Keratinocyte (primary cell): ENCODE data around the gene PLTP. TPM values are rescaled to one million over a fixed set of nuclear protein-coding genes. Genes with fewer than 3 reads are reported as not detected.

Experiments used
- DNase-seq: peaks from one replicate; pipeline ENCODE4 v3.0.0-alpha.2; 2011; ENCODE audit warnings: low read depth, missing footprints, low spot score
- FAIRE-seq: peaks from 2 replicates; lab custom pipeline; 2011; peaks lifted over from hg19 to GRCh38; lab: Jason Lieb, UNC
- H2AFZ ChIP-seq: 2 replicates; pipeline ENCODE4 v1.6.0; 2012; ENCODE audit warnings: low read length, control low read depth, inconsistent platforms; ENCODE audit not compliant: control insufficient read depth
- H3K27ac ChIP-seq: 2 replicates; pipeline ENCODE4 v1.5.1; 2011; ENCODE audit warnings: low read length; ENCODE audit not compliant: control insufficient read depth, insufficient read depth
- H3K27me3 ChIP-seq: 3 replicates; pipeline ENCODE4 v1.6.0; 2011; ENCODE audit warnings: low read length; ENCODE audit not compliant: control insufficient read depth, insufficient read depth; ENCODE audit errors: extremely low read depth
- H3K36me3 ChIP-seq, 2 experiments: 2 replicates in 1 of 2; 3 replicates in 1 of 2; pipeline ENCODE4 v1.5.1; 2011; ENCODE audit warnings: low read length in 2 of 2, mild to moderate bottlenecking in 1 of 2; ENCODE audit not compliant: control insufficient read depth in 2 of 2, insufficient read depth in 2 of 2; ENCODE audit errors: extremely low read depth in 1 of 2
- H3K4me1 ChIP-seq: 3 replicates; pipeline ENCODE4 v1.5.1; 2011; ENCODE audit warnings: low read length; ENCODE audit not compliant: control insufficient read depth, insufficient read depth; ENCODE audit errors: extremely low read depth
- H3K4me2 ChIP-seq: 3 replicates; pipeline ENCODE4 v1.6.0; 2011; ENCODE audit warnings: low read depth, low read length; ENCODE audit not compliant: control insufficient read depth, insufficient read depth; ENCODE audit errors: extremely low read depth
- H3K4me3 ChIP-seq, 3 experiments: fragments of 200-600 bp in 1 of 3; sonication (generic) in 1 of 3; 2 replicates in 2 of 3; 3 replicates in 1 of 3; pipeline ENCODE4 v1.5.1; 2011 to 2016; ENCODE audit warnings: low read length in 3 of 3, mild to moderate bottlenecking in 3 of 3, control low read depth in 2 of 3, inconsistent platforms in 1 of 3, low read depth in 1 of 3, mixed read lengths in 1 of 3, mixed run types in 1 of 3, moderate library complexity in 1 of 3; ENCODE audit not compliant: control insufficient read depth in 2 of 3, insufficient read depth in 2 of 3; ENCODE audit errors: extremely low read depth in 1 of 3
- H3K79me2 ChIP-seq: 2 replicates; pipeline ENCODE4 v1.6.0; 2012; ENCODE audit warnings: low read length; ENCODE audit not compliant: control insufficient read depth, insufficient read depth
- H3K9ac ChIP-seq: 3 replicates; pipeline ENCODE4 v1.6.0; 2011; ENCODE audit warnings: low read length; ENCODE audit not compliant: control insufficient read depth, insufficient read depth; ENCODE audit errors: extremely low read depth
- H3K9me1 ChIP-seq: 3 replicates; pipeline ENCODE4 v1.6.0; 2011; ENCODE audit warnings: low read length; ENCODE audit not compliant: control insufficient read depth, insufficient read depth; ENCODE audit errors: extremely low read depth
- H3K9me3 ChIP-seq: 2 replicates; pipeline ENCODE4 v1.5.1; 2012; ENCODE audit warnings: low read depth, low read length; ENCODE audit not compliant: control insufficient read depth
- H4K20me1 ChIP-seq: 3 replicates; pipeline ENCODE4 v1.6.0; 2011; ENCODE audit warnings: low read length; ENCODE audit not compliant: control insufficient read depth, insufficient read depth; ENCODE audit errors: extremely low read depth
- EZH2 ChIP-seq: IDR thresholded peaks from one replicate; pipeline ENCODE4 v1.6.1; 2012; ENCODE audit warnings: inconsistent platforms, mild to moderate bottlenecking, low read length, moderate library complexity
- dilution Hi-C: fragments of 300-500 bp; cut with MboI; formaldehyde crosslinking; loops from one replicate; pipeline ENCODE4 v1.7.0; 2020; ENCODE audit warnings: low sequenced_read_pairs; ENCODE audit not compliant: extremely low pct_ligation_motif_present
- polyA plus RNA-seq, 5 experiments: library from polyadenylated mRNA; depleted of rRNA in 3 of 5; stranded (reverse) in 3 of 5; stranded (forward) in 1 of 5; unstranded in 1 of 5; fragments of >200 nt; gene quantifications; 1 replicate in 1 of 5; 2 replicates in 3 of 5; 3 replicates in 1 of 5; pipeline versions ENCODE4 v1.2.1 to v1.2.3, GENCODE V29; 2011 to 2012; ENCODE audit warnings: missing spikeins in 2 of 5, low read depth in 1 of 5, low replicate concordance in 1 of 5
- TF ChIP-seq, protein P1 (sequence below), 3 experiments: IDR thresholded peaks in 1 of 3; conservative IDR thresholded peaks in 1 of 3; optimal IDR thresholded peaks in 1 of 3; 2 replicates in 2 of 3; 3 replicates in 1 of 3; pipeline versions ENCODE3 to v1.5.1; 2011; ENCODE audit warnings: low read length in 3 of 3, mild to moderate bottlenecking in 3 of 3, moderate library complexity in 2 of 3, control low read depth in 1 of 3, inconsistent platforms in 1 of 3; ENCODE audit not compliant: insufficient read depth in 2 of 3; ENCODE audit errors: extremely low read depth in 1 of 3

Gene PLTP
- polyA plus RNA-seq, 1 donor (not counting 4 experiments of a cell fraction or from before 2014, with no cell fraction given) = 26.3 TPM

DNA sequence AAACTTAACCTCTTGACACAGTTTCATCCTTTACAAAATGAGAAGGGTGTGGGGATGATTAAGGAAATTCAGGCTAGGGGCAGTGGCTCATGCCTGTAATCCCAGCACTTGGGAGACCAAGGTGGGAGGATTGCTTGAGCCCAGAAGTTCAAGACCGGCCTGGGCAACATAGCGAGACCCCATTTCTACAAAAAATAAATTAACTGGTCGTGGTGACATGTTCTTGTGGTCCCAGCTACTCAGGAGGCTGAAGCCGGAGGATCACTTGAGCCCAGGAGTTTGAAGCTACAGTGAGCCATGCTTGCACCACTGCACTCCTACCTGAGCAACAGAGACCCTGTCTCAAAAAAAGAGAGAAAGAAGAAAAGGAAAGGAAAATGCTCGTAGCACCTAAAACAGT is 45.5 kb downstream of the PLTP start:
- Histone ChIP-seq H4K20me1 (no peaks in the 10 kb centered on the region), H3K4me3 (no peak overlapping the region), H3K4me1 (peaks cover 18% of the 10 kb centered on the region), H2AFZ (no peak overlapping the region), H3K36me3 (no peaks in the 10 kb centered on the region), H3K9me1 (peaks cover 2% of the 10 kb centered on the region), H3K9me3 (no peaks in the 10 kb centered on the region), H3K27me3 (no peaks in the 10 kb centered on the region), H3K4me2 (no peak overlapping the region), H3K27ac (no peak overlapping the region), H3K9ac (no peak overlapping the region), H3K79me2 (no peaks in the 10 kb centered on the region)
- TF ChIP-seq, protein P1, sequence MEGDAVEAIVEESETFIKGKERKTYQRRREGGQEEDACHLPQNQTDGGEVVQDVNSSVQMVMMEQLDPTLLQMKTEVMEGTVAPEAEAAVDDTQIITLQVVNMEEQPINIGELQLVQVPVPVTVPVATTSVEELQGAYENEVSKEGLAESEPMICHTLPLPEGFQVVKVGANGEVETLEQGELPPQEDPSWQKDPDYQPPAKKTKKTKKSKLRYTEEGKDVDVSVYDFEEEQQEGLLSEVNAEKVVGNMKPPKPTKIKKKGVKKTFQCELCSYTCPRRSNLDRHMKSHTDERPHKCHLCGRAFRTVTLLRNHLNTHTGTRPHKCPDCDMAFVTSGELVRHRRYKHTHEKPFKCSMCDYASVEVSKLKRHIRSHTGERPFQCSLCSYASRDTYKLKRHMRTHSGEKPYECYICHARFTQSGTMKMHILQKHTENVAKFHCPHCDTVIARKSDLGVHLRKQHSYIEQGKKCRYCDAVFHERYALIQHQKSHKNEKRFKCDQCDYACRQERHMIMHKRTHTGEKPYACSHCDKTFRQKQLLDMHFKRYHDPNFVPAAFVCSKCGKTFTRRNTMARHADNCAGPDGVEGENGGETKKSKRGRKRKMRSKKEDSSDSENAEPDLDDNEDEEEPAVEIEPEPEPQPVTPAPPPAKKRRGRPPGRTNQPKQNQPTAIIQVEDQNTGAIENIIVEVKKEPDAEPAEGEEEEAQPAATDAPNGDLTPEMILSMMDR (optimal IDR thresholded peaks at IDR 0.05 in 1 of 3, IDR thresholded peaks at IDR 0.05 in 1 of 3, conservative IDR thresholded peaks at IDR 0.05 in 1 of 3; ENCODE audit: extremely low read depth in 1 of 3, insufficient read depth in 2 of 3, low read length in 3 of 3) = no peak
- no peak for TF ChIP-seq EZH2
- dilution Hi-C loops = no loop called here
- DNase-seq = no peak
- FAIRE-seq = no peak

DNA sequence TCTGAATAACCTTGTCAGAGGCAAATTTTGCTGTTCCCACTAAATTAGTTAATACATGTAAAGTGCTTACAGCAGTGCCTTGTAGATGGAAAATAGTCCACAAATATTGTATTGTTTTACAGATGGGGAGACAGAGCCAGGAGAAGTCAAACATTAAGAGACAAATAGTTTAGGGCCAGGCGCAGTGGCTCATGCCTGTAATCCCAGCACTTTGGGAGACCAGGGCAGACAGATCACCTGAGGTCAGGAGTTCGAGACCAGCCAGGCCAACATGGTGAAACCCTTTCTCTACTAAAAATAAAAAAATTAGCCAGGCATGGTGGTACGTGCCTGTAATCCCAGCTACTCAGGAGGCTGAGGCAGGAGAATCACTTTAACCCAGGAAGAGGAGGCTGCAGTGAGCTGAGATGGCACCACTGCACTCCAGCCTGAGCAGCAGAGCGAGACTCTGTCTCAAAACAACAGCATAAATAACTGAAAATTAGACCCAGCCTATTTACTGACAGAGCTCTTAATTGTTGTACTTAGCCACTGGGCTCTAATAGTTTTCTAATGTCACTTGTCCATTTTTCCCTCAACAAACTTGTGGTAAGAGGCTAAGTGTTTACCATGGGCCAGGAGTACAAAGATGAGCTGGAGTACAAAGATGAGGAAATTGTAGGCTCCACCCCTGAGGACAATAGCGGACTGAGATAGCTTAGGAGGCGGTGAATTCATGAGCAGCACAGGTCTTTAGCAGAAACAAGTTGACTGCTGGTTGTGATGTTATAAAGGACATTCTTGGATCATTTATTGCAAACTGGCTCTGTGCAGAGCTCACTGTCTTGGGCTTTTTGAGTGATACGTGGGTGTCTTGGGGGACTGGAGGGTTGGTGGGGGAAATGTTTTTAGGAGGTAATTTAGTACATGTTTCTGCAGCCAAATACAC is 48.1 kb downstream of the PLTP start:
- Histone ChIP-seq H3K4me3 (no peak overlapping the region), H3K4me1 (peaks cover 18% of the 10 kb centered on the region), H3K9ac (no peak overlapping the region), H3K9me1 (peaks cover 2% of the 10 kb centered on the region), H3K4me2 (no peak overlapping the region), H3K27me3 (no peaks in the 10 kb centered on the region), H3K36me3 (no peaks in the 10 kb centered on the region), H3K79me2 (no peaks in the 10 kb centered on the region), H2AFZ (no peak overlapping the region), H4K20me1 (no peaks in the 10 kb centered on the region), H3K9me3 (no peaks in the 10 kb centered on the region), H3K27ac (no peak overlapping the region)
- FAIRE-seq (no peak), DNase-seq (no peak)
- TF ChIP-seq EZH2 = no peak
- TF ChIP-seq, protein P1 (optimal IDR thresholded peaks at IDR 0.05 in 1 of 3, IDR thresholded peaks at IDR 0.05 in 1 of 3, conservative IDR thresholded peaks at IDR 0.05 in 1 of 3; ENCODE audit: extremely low read depth in 1 of 3, insufficient read depth in 2 of 3, low read length in 3 of 3) = no peak
- dilution Hi-C loops = no loop called here
